ENCODE measurements around the gene NFKB1. TPM values are rescaled to one million over a fixed set of nuclear protein-coding genes. Genes with fewer than 3 reads are reported as not detected.

Gene NFKB1
- total and polyA plus RNA-seq, 2 donors, result 26.0 to 42.6 TPM

DNA sequence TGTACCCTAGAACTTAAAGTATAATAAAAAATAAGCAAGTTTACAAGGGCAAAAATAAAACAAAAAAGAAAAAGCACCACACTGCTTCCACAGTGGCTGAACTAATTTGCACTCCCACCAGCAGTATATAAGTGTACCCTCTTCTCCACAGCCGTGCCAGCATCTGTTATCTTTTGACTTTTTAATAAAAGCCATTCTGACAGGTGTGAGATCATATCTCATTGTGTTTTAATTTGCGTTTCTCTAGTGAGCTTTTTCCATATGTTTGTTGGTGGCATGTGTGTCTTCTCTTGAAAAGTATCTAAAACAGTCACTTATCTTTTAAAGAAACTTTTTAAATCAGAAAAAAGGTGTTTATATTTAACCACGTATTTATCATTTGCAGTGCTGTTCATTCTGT, 71.3 kb downstream of the NFKB1 start:
- H3K4me3 ChIP-seq (ENCODE audit: low read length in 2 of 2), result no peak overlapping the region
- WGBS, result 14% methylated on average over 3 of the region's 3 CpGs
- no peaks in the 10 kb centered on the region for H3K9me3 ChIP-seq (ENCODE audit: control insufficient read depth in 2 of 2, insufficient read depth in 1 of 2, low read length in 1 of 2)
- no peaks in the 10 kb centered on the region for H3K27me3 ChIP-seq (ENCODE audit: control insufficient read depth in 2 of 2, insufficient read depth in 1 of 2, low read length in 1 of 2)
- DNase-seq (ENCODE audit: low read depth in 6 of 9, low spot score in 9 of 9), result peak in 3 of 9 donors; percentile 15 to 60 (median 15)
- H3K27ac ChIP-seq (ENCODE audit: low read depth in 1 of 2, low read length in 1 of 2), result peak overlapping the region in 1 of 2 donors; percentile 4
- peaks cover 4 to 5% of the 10 kb centered on the region in 2 donors for H3K36me3 ChIP-seq (ENCODE audit: control insufficient read depth in 2 of 2, insufficient read depth in 2 of 2, low read length in 1 of 2)
- peaks cover 9 to 10% of the 10 kb centered on the region in 2 donors for H3K4me1 ChIP-seq (ENCODE audit: control insufficient read depth in 2 of 2, insufficient read depth in 2 of 2, low read length in 2 of 2)

DNA sequence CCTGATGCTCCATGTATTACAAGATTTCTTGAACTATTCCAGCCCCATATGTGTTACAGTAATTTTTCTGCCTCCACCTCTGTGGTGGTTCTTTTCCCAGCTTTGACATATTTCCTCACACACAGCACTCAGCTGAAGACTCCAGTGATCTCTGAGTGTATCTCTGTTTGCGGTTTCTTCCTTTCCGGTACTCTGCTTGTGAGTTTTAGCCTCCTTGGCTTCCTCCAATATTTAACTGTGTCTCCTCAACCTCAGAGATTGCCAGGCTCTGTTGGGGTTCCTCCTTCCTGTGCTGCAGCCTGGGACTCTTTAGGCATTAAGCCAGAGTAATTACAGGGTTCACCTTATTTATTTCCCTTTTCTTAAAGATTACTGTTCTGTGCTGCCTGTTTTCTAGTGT, 73.2 kb downstream of the NFKB1 start:
- Histone ChIP-seq H3K27ac (ENCODE audit: low read depth in 1 of 2, low read length in 1 of 2) (no peak overlapping the region), H3K27me3 (ENCODE audit: control insufficient read depth in 2 of 2, insufficient read depth in 1 of 2, low read length in 1 of 2) (no peaks in the 10 kb centered on the region), H3K9me3 (ENCODE audit: control insufficient read depth in 2 of 2, insufficient read depth in 1 of 2, low read length in 1 of 2) (no peaks in the 10 kb centered on the region), H3K36me3 (ENCODE audit: control insufficient read depth in 2 of 2, insufficient read depth in 2 of 2, low read length in 1 of 2) (peaks cover 11 to 18% of the 10 kb centered on the region in 2 donors), H3K4me1 (ENCODE audit: control insufficient read depth in 2 of 2, insufficient read depth in 2 of 2, low read length in 2 of 2) (peaks cover 9 to 10% of the 10 kb centered on the region in 2 donors), H3K4me3 (ENCODE audit: low read length in 2 of 2) (no peak overlapping the region)
- peak in 7 of 9 donors; percentile 22 to 73 (median 47) for DNase-seq (ENCODE audit: low read depth in 6 of 9, low spot score in 9 of 9)
- WGBS, result 16% methylated on average over 2 of the region's 2 CpGs

DNA sequence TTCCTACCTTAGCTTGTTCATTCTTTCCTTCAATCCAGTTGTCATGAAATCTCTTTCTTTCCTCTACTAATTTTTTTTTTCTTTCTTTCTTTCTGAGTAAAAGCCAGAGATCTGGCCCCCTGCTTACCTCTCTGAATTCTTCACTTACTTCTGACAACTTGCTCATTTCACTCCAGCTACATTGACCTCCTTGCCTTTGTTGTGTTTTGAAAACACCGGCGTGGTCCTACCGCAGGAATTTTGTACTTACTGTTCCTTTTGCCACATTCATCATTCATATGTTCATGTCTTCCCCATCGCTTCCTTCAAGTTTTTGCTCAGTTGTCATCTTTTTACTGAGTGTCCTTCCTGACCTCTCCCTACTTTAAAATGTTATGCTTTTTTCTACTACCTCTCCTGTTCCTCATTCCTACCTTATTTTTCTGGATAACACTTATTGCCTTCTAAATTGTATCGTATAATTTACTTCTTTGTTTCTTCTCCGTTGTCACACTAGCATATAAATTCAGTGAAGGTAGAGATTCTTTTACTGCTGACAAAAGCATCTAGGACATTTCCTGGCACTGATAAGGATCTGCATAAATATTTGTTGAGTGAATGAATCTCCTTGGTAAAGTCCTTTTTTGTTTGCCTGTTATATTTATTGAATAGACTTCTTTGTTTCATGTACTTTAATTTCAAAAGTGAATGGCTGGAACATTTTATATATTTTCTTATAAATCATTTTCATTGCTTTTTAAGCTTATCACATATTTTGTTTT, 74.4 kb downstream of the NFKB1 start:
- Histone ChIP-seq H3K36me3 (ENCODE audit: control insufficient read depth in 2 of 2, insufficient read depth in 2 of 2, low read length in 1 of 2) (peaks cover 11 to 18% of the 10 kb centered on the region in 2 donors), H3K27me3 (ENCODE audit: control insufficient read depth in 2 of 2, insufficient read depth in 1 of 2, low read length in 1 of 2) (no peaks in the 10 kb centered on the region), H3K27ac (ENCODE audit: low read depth in 1 of 2, low read length in 1 of 2) (no peak overlapping the region), H3K4me3 (ENCODE audit: low read length in 2 of 2) (no peak overlapping the region), H3K9me3 (ENCODE audit: control insufficient read depth in 2 of 2, insufficient read depth in 1 of 2, low read length in 1 of 2) (no peaks in the 10 kb centered on the region), H3K4me1 (ENCODE audit: control insufficient read depth in 2 of 2, insufficient read depth in 2 of 2, low read length in 2 of 2) (peaks cover 9 to 10% of the 10 kb centered on the region in 2 donors)
- no peak for DNase-seq (ENCODE audit: low read depth in 6 of 9, low spot score in 9 of 9)
- WGBS, result 96% methylated on average over 6 of the region's 6 CpGs

DNA sequence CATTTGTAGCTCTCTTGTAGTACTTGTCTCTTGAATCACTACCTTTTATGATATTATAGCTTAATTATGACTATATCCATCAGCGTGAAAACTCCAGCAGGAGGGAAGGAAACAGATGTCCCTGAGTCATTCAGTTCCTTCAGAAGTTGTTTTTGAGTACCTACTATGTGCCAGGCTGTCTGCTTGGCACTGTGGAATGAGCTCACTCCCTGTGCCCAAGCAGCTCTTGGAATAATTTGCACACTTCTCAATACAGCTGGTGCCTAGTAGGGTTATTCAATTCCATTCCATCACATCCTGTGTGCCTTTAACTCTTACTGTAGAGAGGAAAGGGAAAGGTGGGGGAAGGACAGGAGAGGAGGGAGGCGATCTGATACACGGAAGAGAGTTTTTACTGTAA, 77.1 kb downstream of the NFKB1 start:
- H3K4me1 ChIP-seq (ENCODE audit: control insufficient read depth in 2 of 2, insufficient read depth in 2 of 2, low read length in 2 of 2), result peaks cover 4 to 8% of the 10 kb centered on the region in 2 donors
- peaks cover 15 to 28% of the 10 kb centered on the region in 2 donors for H3K36me3 ChIP-seq (ENCODE audit: control insufficient read depth in 2 of 2, insufficient read depth in 2 of 2, low read length in 1 of 2)
- WGBS, result 96% methylated on average over 3 of the region's 3 CpGs
- H3K27me3 ChIP-seq (ENCODE audit: control insufficient read depth in 2 of 2, insufficient read depth in 1 of 2, low read length in 1 of 2), result no peaks in the 10 kb centered on the region
- H3K4me3 ChIP-seq (ENCODE audit: low read length in 2 of 2), result no peak overlapping the region
- no peaks in the 10 kb centered on the region for H3K9me3 ChIP-seq (ENCODE audit: control insufficient read depth in 2 of 2, insufficient read depth in 1 of 2, low read length in 1 of 2)
- H3K27ac ChIP-seq (ENCODE audit: low read depth in 1 of 2, low read length in 1 of 2), result no peak overlapping the region
- no peak for DNase-seq (ENCODE audit: low read depth in 6 of 9, low spot score in 9 of 9)

DNA sequence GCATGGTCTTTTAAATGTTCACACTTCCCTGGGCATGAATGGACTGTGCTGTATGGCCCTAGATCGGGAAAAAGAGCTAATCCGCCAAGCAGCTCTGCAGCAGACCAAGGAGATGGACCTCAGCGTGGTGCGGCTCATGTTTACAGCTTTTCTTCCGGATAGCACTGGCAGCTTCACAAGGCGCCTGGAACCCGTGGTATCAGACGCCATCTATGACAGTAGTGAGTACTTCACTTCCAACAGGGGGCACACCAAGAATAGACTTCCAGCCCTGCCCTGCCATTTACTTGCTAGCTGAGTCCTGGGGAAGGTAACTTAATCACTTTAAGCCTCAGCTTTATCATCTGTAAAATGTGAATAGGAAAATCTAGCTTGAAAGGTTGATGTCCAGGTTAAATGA, 77.7 kb downstream of the NFKB1 start:
- peaks cover 15 to 30% of the 10 kb centered on the region in 2 donors for H3K36me3 ChIP-seq (ENCODE audit: control insufficient read depth in 2 of 2, insufficient read depth in 2 of 2, low read length in 1 of 2)
- no peaks in the 10 kb centered on the region for H3K27me3 ChIP-seq (ENCODE audit: control insufficient read depth in 2 of 2, insufficient read depth in 1 of 2, low read length in 1 of 2)
- H3K4me1 ChIP-seq (ENCODE audit: control insufficient read depth in 2 of 2, insufficient read depth in 2 of 2, low read length in 2 of 2), result peaks cover 4 to 8% of the 10 kb centered on the region in 2 donors
- H3K9me3 ChIP-seq (ENCODE audit: control insufficient read depth in 2 of 2, insufficient read depth in 1 of 2, low read length in 1 of 2), result no peaks in the 10 kb centered on the region
- H3K27ac ChIP-seq (ENCODE audit: low read depth in 1 of 2, low read length in 1 of 2), result no peak overlapping the region
- DNase-seq (ENCODE audit: low read depth in 6 of 9, low spot score in 9 of 9), result peak in 1 of 9 donors; percentile 28
- H3K4me3 ChIP-seq (ENCODE audit: low read length in 2 of 2), result no peak overlapping the region
- WGBS, result 99% methylated on average over 8 of the region's 8 CpGs

DNA sequence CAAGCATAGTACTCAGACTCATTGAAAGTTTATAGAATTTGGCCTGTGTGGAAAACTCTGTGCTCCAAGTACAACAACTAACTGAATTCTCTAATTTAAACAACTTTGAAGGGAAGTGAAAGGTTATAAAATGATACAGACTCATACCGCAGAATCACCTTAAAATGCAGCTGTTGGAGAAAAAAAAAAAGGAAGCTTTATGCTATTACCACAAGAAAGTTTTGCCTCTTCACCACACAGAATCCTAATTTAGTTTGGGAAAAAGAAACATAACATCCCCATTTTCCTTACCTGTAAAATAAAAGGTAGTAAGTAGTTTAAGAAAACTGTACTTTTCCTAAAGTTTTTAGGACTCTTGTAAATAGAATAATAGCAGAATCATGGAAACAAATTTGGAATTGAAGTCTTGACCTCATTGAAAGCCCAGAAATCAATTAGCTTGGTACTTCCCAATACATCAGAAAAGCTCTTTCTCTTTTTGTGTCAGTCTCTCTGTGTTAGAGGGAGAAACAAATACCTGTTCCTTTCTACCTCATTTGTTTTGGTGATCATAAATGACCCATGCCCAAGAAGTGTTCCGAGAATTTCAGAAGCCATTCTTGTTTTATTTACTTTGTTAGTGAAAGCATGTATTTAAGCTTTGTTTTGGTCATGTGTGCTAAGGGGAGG, 78.8 kb downstream of the NFKB1 start:
- 54% methylated on average over 2 of the region's 2 CpGs for WGBS
- H3K27ac ChIP-seq (ENCODE audit: low read depth in 1 of 2, low read length in 1 of 2), result no peak overlapping the region
- H3K36me3 ChIP-seq (ENCODE audit: control insufficient read depth in 2 of 2, insufficient read depth in 2 of 2, low read length in 1 of 2), result peaks cover 15 to 32% of the 10 kb centered on the region in 2 donors
- no peaks in the 10 kb centered on the region for H3K9me3 ChIP-seq (ENCODE audit: control insufficient read depth in 2 of 2, insufficient read depth in 1 of 2, low read length in 1 of 2)
- H3K4me1 ChIP-seq (ENCODE audit: control insufficient read depth in 2 of 2, insufficient read depth in 2 of 2, low read length in 2 of 2), result peaks cover 0 to 2% of the 10 kb centered on the region in 2 donors
- no peak overlapping the region for H3K4me3 ChIP-seq (ENCODE audit: low read length in 2 of 2)
- no peaks in the 10 kb centered on the region for H3K27me3 ChIP-seq (ENCODE audit: control insufficient read depth in 2 of 2, insufficient read depth in 1 of 2, low read length in 1 of 2)
- no peak for DNase-seq (ENCODE audit: low read depth in 6 of 9, low spot score in 9 of 9)

DNA sequence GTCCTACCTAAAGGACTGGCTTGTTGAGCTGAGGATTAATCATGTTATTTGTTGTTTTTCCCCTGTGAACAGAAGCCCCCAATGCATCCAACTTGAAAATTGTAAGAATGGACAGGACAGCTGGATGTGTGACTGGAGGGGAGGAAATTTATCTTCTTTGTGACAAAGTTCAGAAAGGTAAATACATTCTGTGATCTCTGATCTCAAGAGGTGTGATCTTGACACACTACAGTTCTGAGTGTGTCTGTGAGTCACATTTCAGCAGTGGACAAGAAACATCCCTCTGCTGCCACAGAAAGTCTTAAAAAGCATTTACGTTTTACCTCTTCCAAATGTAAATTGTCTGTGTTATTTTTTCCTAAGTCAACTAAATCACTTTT, 79.3 kb downstream of the NFKB1 start:
- H3K27ac ChIP-seq (ENCODE audit: low read depth in 1 of 2, low read length in 1 of 2), result no peak overlapping the region
- H3K4me1 ChIP-seq (ENCODE audit: control insufficient read depth in 2 of 2, insufficient read depth in 2 of 2, low read length in 2 of 2), result no peaks in the 10 kb centered on the region
- no peaks in the 10 kb centered on the region for H3K27me3 ChIP-seq (ENCODE audit: control insufficient read depth in 2 of 2, insufficient read depth in 1 of 2, low read length in 1 of 2)
- no peaks in the 10 kb centered on the region for H3K9me3 ChIP-seq (ENCODE audit: control insufficient read depth in 2 of 2, insufficient read depth in 1 of 2, low read length in 1 of 2)
- H3K36me3 ChIP-seq (ENCODE audit: control insufficient read depth in 2 of 2, insufficient read depth in 2 of 2, low read length in 1 of 2), result peaks cover 15 to 35% of the 10 kb centered on the region in 2 donors
- WGBS, result 92% methylated on average over 1 of the region's 1 CpG
- DNase-seq (ENCODE audit: low read depth in 6 of 9, low spot score in 9 of 9), result no peak
- no peak overlapping the region for H3K4me3 ChIP-seq (ENCODE audit: low read length in 2 of 2)

DNA sequence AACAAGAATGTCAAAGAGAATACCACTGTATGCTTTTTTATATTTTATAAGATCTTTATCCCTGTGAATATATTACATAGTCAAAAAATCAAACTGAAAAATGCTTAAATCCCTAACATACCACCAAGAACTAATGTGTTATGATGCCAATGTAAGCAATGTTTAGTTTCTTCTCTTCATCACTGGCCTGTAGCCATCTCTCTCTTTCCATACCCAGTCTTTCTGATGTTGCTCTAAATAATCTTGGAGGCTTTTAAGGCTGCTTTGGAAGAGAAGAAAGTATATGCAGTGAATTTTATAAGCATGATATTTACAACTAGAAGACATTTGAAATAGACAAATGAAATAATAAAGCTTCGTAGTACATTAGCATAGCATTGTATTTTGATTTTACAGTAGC, 82.9 kb downstream of the NFKB1 start:
- no peak overlapping the region for H3K4me3 ChIP-seq (ENCODE audit: low read length in 2 of 2)
- H3K27ac ChIP-seq (ENCODE audit: low read depth in 1 of 2, low read length in 1 of 2), result no peak overlapping the region
- 96% methylated on average over 1 of the region's 1 CpG for WGBS
- peaks cover 2 to 11% of the 10 kb centered on the region in 2 donors for H3K4me1 ChIP-seq (ENCODE audit: control insufficient read depth in 2 of 2, insufficient read depth in 2 of 2, low read length in 2 of 2)
- peaks cover 4 to 29% of the 10 kb centered on the region in 2 donors for H3K36me3 ChIP-seq (ENCODE audit: control insufficient read depth in 2 of 2, insufficient read depth in 2 of 2, low read length in 1 of 2)
- H3K9me3 ChIP-seq (ENCODE audit: control insufficient read depth in 2 of 2, insufficient read depth in 1 of 2, low read length in 1 of 2), result no peaks in the 10 kb centered on the region
- H3K27me3 ChIP-seq (ENCODE audit: control insufficient read depth in 2 of 2, insufficient read depth in 1 of 2, low read length in 1 of 2), result no peaks in the 10 kb centered on the region
- no peak for DNase-seq (ENCODE audit: low read depth in 6 of 9, low spot score in 9 of 9)

DNA sequence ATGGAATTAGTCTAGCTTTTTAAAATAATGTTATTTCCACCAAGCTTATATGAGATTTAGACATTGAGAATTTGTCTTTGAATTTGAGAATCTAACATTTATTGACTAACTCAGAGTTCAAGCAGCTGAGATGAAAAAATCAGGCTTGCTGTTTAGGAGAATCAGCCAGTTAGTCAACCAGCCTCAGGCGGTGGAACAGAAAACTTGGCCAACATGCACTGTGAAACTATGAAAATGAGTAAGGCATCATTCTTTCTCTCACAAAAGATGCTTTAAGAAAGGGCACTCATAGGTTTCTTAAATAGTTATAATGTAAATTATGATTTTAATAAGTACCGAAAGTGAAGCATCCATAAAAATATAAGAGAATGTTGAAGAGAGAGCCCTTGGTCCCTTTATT, 84.2 kb downstream of the NFKB1 start:
- Histone ChIP-seq H3K9me3 (ENCODE audit: control insufficient read depth in 2 of 2, insufficient read depth in 1 of 2, low read length in 1 of 2) (no peaks in the 10 kb centered on the region), H3K27me3 (ENCODE audit: control insufficient read depth in 2 of 2, insufficient read depth in 1 of 2, low read length in 1 of 2) (no peaks in the 10 kb centered on the region), H3K4me3 (ENCODE audit: low read length in 2 of 2) (no peak overlapping the region), H3K4me1 (ENCODE audit: control insufficient read depth in 2 of 2, insufficient read depth in 2 of 2, low read length in 2 of 2) (peaks cover 2 to 11% of the 10 kb centered on the region in 2 donors), H3K36me3 (ENCODE audit: control insufficient read depth in 2 of 2, insufficient read depth in 2 of 2, low read length in 1 of 2) (peaks cover 4 to 29% of the 10 kb centered on the region in 2 donors), H3K27ac (ENCODE audit: low read depth in 1 of 2, low read length in 1 of 2) (no peak overlapping the region)
- DNase-seq (ENCODE audit: low read depth in 6 of 9, low spot score in 9 of 9), result no peak
- 94% methylated on average over 2 of the region's 2 CpGs for WGBS

Data from thymus (tissue), 11 donors.